ENCODE measurements around the gene FBXL4.

The FBXL4 gene

DNA sequence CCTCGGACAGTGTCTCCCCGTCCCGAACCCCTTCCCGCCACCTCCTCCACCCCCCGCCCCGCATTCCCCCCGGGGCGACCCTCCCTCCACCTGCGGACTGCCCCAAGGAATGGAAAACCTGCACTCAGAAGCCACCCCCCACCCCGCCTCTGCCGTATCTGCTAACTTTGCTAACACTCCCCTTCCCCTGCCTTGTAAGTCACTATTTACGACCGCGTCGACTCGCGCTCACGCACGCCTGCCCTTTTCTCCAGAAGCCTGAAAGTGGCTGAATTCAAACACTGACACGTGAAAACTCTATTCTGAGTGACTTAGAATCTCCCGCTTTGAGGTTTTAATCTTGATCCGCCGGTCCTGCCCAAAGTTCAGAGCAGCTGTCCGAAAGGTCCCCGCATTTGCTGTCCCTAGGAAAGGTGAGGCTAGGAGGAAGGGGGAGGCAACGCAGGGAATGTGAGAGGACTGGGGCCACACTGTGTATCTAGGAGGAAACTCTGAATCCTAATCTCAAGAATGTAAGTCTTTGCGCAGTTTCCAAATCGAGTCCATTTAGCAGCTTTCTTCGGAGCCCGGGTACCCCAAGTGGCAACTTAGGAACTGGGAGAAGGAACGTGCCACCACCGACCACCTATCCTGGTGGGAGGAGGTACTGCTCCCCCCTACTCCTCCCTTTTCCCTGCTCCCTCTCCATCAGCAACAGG is 122.7 kb downstream of the FBXL4 start:
- Histone ChIP-seq H3K27ac (no peak overlapping the region), H3K9ac (no peak overlapping the region)
- no peak for TF ChIP-seq Cebpa-rat (IDR thresholded peaks at IDR 0.05)

DNA sequence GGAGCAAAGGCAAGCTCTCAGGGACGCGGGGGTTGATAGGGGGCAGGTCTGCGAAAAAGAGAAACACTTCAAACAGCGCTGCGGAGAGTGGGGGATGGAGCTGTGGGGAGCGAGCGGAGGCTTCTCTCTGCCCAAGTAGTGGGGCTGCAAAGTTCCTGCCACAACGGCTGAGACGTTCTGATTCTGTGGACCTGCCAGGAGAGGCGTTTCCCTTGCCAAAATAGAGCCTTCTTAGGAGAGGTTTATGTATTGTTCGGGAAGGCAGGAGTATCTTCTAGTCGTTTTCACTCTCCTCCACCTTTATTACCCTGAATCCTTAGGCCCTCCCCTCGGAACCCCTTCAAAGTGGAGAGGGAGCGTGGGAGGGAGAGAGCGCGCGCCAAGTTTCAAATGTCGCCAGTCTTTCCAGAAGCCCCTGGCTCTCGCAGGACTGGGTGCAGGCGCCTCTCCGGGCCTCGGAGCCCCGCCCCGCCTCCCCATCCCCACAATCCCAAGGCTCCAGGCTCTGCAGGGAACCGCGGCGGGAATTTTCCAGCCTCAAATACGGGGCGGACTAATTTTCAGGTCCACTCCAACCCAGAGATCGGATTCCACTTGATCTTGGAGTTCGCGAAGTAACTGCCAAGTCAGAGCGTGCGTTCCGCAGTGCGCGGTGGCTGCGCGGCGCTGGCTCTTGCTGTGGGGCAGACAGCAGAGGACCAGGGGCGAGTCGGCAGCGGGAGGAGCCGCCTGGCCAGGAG is 123.4 kb downstream of the FBXL4 start:
- Histone ChIP-seq H3K9ac (no peak overlapping the region), H3K27me3 (peaks cover 71 to 95% (median 88%) of the 10 kb centered on the region in 11 experiments), H3K27ac (no peak overlapping the region), H4K20me1 (peaks cover 0 to 33% (median 9%) of the 10 kb centered on the region in 11 experiments; a peak in 10 of 22 replicates), H3K4me2 (no peak overlapping the region), H3K4me3 (no peak overlapping the region), H3K4me1 (peaks cover 0 to 8% (median 0%) of the 10 kb centered on the region in 10 experiments; a peak in 2 of 20 replicates), H3K9me3 (replicated peaks in 1 of 11) (peaks cover 19 to 38% (median 33%) of the 10 kb centered on the region in 11 experiments), H3K36me3 (no peaks in the 10 kb centered on the region)
- no peak for TF ChIP-seq Cebpa-rat (IDR thresholded peaks at IDR 0.05)

More for the DNA sequence above, 122.7 kb downstream of the FBXL4 start:
- no peak overlapping the region for H3K4me3 ChIP-seq
- H3K36me3 ChIP-seq, result no peaks in the 10 kb centered on the region
- H4K20me1 ChIP-seq, result peaks cover 0 to 40% (median 10%) of the 10 kb centered on the region in 11 experiments; a peak in 12 of 22 replicates
- no peak overlapping the region for H3K4me2 ChIP-seq
- H3K9me3 ChIP-seq (replicated peaks in 1 of 11), result peaks cover 19 to 38% (median 33%) of the 10 kb centered on the region in 11 experiments
- H3K4me1 ChIP-seq, result peaks cover 0 to 8% (median 0%) of the 10 kb centered on the region in 10 experiments; a peak in 2 of 20 replicates
- peaks cover 78 to 98% (median 95%) of the 10 kb centered on the region in 11 experiments for H3K27me3 ChIP-seq

DNA sequence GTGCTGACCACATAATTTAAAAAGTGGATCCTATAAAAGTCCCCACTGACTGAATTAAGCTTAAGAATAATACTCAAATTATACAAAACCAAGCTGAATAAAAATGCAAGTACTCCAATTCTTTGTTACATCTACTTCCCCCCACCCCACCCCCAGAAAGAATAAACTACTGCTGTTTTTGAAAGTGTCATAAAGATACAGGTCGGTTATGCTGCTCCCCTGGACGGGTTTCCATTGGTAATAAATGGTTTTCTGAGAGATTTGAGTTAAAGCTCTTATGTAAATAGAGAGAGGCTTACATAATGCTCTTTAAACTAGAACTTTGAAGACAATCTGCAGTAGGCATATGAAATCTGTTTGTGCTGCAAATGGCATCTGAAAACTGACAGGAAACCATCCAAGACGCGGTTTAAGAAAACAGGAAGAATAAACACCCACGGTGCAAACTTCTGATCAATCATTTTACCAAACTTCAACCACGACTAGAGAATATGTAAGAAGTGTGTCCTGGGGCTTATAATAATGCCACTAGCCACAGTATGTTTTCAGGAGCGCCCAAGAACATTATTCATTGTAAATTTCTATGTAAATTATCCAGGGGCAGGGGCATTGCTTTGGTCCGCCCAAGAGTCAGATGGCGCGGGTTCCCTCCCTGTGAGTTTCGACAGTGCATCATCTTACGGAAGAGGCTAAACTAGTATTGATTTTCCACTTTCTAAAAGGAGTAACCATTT is 124.2 kb downstream of the FBXL4 start:
- Histone ChIP-seq H3K9me3 (replicated peaks in 1 of 11) (peaks cover 19 to 38% (median 33%) of the 10 kb centered on the region in 11 experiments), H3K4me1 (peaks cover 0 to 8% (median 0%) of the 10 kb centered on the region in 10 experiments; a peak in 2 of 20 replicates), H3K36me3 (no peaks in the 10 kb centered on the region), H3K27ac (no peak overlapping the region), H3K4me3 (no peak overlapping the region), H3K27me3 (peaks cover 63 to 87% (median 80%) of the 10 kb centered on the region in 11 experiments), H4K20me1 (peaks cover 0 to 27% (median 6%) of the 10 kb centered on the region in 11 experiments; a peak in 9 of 22 replicates), H3K9ac (no peak overlapping the region), H3K4me2 (no peak overlapping the region; a peak in 1 of 22 replicates)
- TF ChIP-seq Cebpa-rat (IDR thresholded peaks at IDR 0.05), result no peak

DNA sequence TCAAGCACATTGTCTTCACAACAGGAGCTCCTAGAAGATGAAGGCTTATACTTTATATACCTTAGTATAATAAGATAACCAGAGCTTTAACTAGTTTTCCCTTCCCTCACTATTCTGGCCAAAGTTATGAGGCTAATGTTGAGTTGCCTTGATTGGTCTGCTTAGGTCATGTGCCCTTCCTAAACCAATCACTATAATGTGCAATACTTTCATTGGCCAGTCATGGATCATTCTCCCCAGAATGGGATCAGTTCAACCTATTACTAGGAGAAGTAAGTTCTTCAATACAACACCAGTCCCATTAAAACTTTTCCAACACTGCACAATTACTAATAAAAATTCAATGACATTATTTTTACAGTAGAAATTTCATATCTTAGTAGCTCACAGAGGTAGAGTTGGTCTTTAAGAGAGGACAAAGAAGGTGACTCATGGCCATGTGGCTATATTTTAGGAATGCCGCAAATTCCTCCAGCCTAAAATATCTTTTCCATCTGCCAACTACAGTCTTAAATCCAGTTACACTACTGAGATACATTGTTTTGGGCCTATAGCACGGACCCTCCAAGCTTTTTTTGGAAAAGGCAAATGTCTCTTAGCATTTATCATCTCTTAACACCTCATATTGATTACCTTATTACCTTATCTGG is 125.9 kb downstream of the FBXL4 start:
- Histone ChIP-seq H3K4me3 (no peak overlapping the region), H3K27ac (no peak overlapping the region), H3K9me3 (replicated peaks in 1 of 11) (peaks cover 19 to 32% (median 27%) of the 10 kb centered on the region in 11 experiments), H3K4me1 (peaks cover 0 to 8% (median 0%) of the 10 kb centered on the region in 10 experiments; a peak in 2 of 20 replicates), H3K9ac (no peak overlapping the region), H3K4me2 (no peak overlapping the region), H3K36me3 (no peaks in the 10 kb centered on the region), H4K20me1 (peaks cover 0 to 10% (median 0%) of the 10 kb centered on the region in 11 experiments; a peak in 3 of 22 replicates), H3K27me3 (peaks cover 46 to 70% (median 63%) of the 10 kb centered on the region in 11 experiments)
- no peak for TF ChIP-seq Cebpa-rat (IDR thresholded peaks at IDR 0.05)

Data from BLaER1 treated with 17β-estradiol and CSF1 and Interleukin-3, amounts not matched to agents 10 nM and 100 nM (cell line).